HG03060 (cell line): Measurements from ENCODE around the gene OR8G5.
"Not testable (repeated sequence)": the region's sequence is repeated elsewhere in the genome, so short reads cannot be mapped to it uniquely, and the experiment has no call there.

Experiments used
- ATAC-seq: cut with Tn5 transposase; IDR thresholded peaks from one replicate; pipeline ENCODE4 v1.9.1; 2021; ENCODE audit warnings: low read depth, moderate number of reproducible peaks; ENCODE audit not compliant: unreplicated experiment

Gene OR8G5

GRCh38 chr11:124256076-124256475, at the start of gene OR8G5:
Gene OR8G5, plus strand, starts transcription at chr11:124256376. Its CDS starts 8,556 bp downstream, at chr11:124264932.
- ATAC-seq, result no peak

GRCh38 chr11:124207102-124207792, 48.9 kb upstream of the OR8G5 start:
- no peak for ATAC-seq

- no peak for ATAC-seq
Observed at GRCh38 chr11:124209824-124210357, 46.3 kb upstream of the OR8G5 start.

- no peak for ATAC-seq
Observed at GRCh38 chr11:124210421-124210820, 45.8 kb upstream of the OR8G5 start.

- no peak for ATAC-seq
Observed at GRCh38 chr11:124211321-124211720, 44.9 kb upstream of the OR8G5 start.

- no peak for ATAC-seq
Observed at GRCh38 chr11:124214027-124214426, 42.1 kb upstream of the OR8G5 start.

GRCh38 chr11:124219126-124219525, 37.0 kb upstream of the OR8G5 start:
- no peak for ATAC-seq

- no peak for ATAC-seq
Observed at GRCh38 chr11:124222407-124222806, 33.8 kb upstream of the OR8G5 start.

GRCh38 chr11:124224618-124225423, 31.4 kb upstream of the OR8G5 start:
- not testable (repeated sequence) for ATAC-seq

- no peak for ATAC-seq
Observed at GRCh38 chr11:124225471-124225870, 30.7 kb upstream of the OR8G5 start.

GRCh38 chr11:124233376-124233775, 22.8 kb upstream of the OR8G5 start:
- ATAC-seq, result no peak

GRCh38 chr11:124238512-124238911, 17.7 kb upstream of the OR8G5 start:
- ATAC-seq, result no peak

GRCh38 chr11:124240621-124241397, 15.4 kb upstream of the OR8G5 start, which contains the start of gene OR8G1:
Gene OR8G1, plus strand, starts transcription at chr11:124241095. Its CDS starts 8,581 bp downstream, at chr11:124249676.
- no peak for ATAC-seq

- not testable (repeated sequence) for ATAC-seq
Observed at GRCh38 chr11:124249869-124250268, 6.3 kb upstream of the OR8G5 start.

- ATAC-seq, result not testable (repeated sequence)
Observed at GRCh38 chr11:124265041-124265440, 8.9 kb downstream of the OR8G5 start.

GRCh38 chr11:124270886-124271285, 14.7 kb downstream of the OR8G5 start:
- ATAC-seq, result not testable (repeated sequence)

GRCh38 chr11:124274000-124274399, 17.8 kb downstream of the OR8G5 start:
- no peak for ATAC-seq

GRCh38 chr11:124276081-124276480, 19.9 kb downstream of the OR8G5 start:
- ATAC-seq, result no peak

GRCh38 chr11:124277207-124277606, 21.0 kb downstream of the OR8G5 start:
- ATAC-seq, result no peak

GRCh38 chr11:124277804-124278203, 21.6 kb downstream of the OR8G5 start:
- no peak for ATAC-seq

GRCh38 chr11:124278261-124278660, 22.1 kb downstream of the OR8G5 start:
- no peak for ATAC-seq
